GM13976 (cell line): Measurements from ENCODE around the gene NEMP1.
A peak's percentile ranks its signal among the peaks of the same experiment; 100 is the strongest.
"Not testable (repeated sequence)": the region's sequence is repeated elsewhere in the genome, so short reads cannot be mapped to it uniquely, and the experiment has no call there.

ENCODE experiments used
- DNase-seq: peaks from one replicate; pipeline ENCODE4 v3.0.0; 2012; ENCODE audit warnings: low spot score
- CTCF ChIP-seq: IDR thresholded peaks from 2 replicates; pipeline ENCODE4 v1.5.1; 2012; ENCODE audit warnings: borderline replicate concordance, mild to moderate bottlenecking; ENCODE audit not compliant: insufficient read depth; ENCODE audit errors: extremely low read depth, missing control alignments, control extremely low read depth
- in situ Hi-C: fragments of 300-500 bp; cut with MboI; formaldehyde crosslinking; loops from one replicate; pipeline ENCODE4 v1.12.0; 2022; ENCODE audit warnings: low sequenced_read_pairs, mixed read lengths, inconsistent platforms; ENCODE audit not compliant: unreplicated experiment

The NEMP1 gene

GRCh38 chr12:57063991-57064685, 14.5 kb downstream of the NEMP1 start:
- in situ Hi-C loops = loop anchor here (10.0 kb wide), 1 partner anchor 49 kb away; the partner anchor contains the start of gene TAC3
- DNase-seq = peak; percentile 78
- no peak for TF ChIP-seq CTCF

- TF ChIP-seq CTCF = no peak
- in situ Hi-C loops = no loop called here
- DNase-seq = no peak
Measured at GRCh38 chr12:57058454-57058853, 20.1 kb downstream of the NEMP1 start.

GRCh38 chr12:57057067-57057751, 21.4 kb downstream of the NEMP1 start:
- no peak for TF ChIP-seq CTCF
- in situ Hi-C loops = no loop called here
- DNase-seq = no peak

GRCh38 chr12:57055824-57056223, 22.8 kb downstream of the NEMP1 start:
- in situ Hi-C loops = no loop called here
- no peak for DNase-seq
- TF ChIP-seq CTCF = no peak

- in situ Hi-C loops, DNase-seq: not testable (repeated sequence)
Measured at GRCh38 chr12:57053901-57054300, 24.7 kb downstream of the NEMP1 start.

GRCh38 chr12:57053146-57053545, 25.4 kb downstream of the NEMP1 start:
- in situ Hi-C loops, DNase-seq: not testable (repeated sequence)

- DNase-seq = no peak
- no peak for TF ChIP-seq CTCF
- in situ Hi-C loops = no loop called here
Measured at GRCh38 chr12:57051011-57051410, 27.6 kb downstream of the NEMP1 start.
